ENCODE measurements around the gene DDR1. TPM values are rescaled to one million over a fixed set of nuclear protein-coding genes. Genes with fewer than 3 reads are reported as not detected.

The DDR1 gene
- total RNA-seq, 1 experiment from 2014 or later = 230 TPM

DNA sequence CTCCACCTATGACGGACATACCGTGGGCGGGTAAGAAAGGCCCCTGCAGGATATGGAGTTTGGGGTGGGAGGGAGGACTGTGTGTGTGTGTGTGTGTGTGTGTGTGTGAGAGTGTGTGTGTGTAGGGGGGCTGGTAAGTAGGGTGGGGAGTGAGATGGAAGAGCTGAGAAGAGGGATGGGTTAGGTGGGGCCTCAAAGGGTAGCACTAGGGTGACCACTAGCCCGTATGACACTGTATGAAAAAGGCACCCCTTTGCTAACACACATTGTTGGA, 7.1 kb downstream of the DDR1 start:
- TF ChIP-seq CBFB (CRISPR knock-in tag; IDR thresholded peaks at IDR 0.05; ENCODE audit: low read depth) (no peak), ZNF396 (CRISPR knock-in tag; IDR thresholded peaks at IDR 0.05; ENCODE audit: borderline replicate concordance) (no peak), CREM (CRISPR knock-in tag; IDR thresholded peaks at IDR 0.05) (no peak), RELA (CRISPR knock-in tag; IDR thresholded peaks at IDR 0.05; ENCODE audit: borderline replicate concordance) (no peak), ZNF263 (CRISPR knock-in tag; IDR thresholded peaks at IDR 0.05; ENCODE audit: low read depth) (no peak), OVOL2 (CRISPR knock-in tag; IDR thresholded peaks at IDR 0.05; ENCODE audit: borderline replicate concordance) (no peak), SOX15 (CRISPR knock-in tag; IDR thresholded peaks at IDR 0.05) (no peak), ZNF317 (CRISPR knock-in tag; IDR thresholded peaks at IDR 0.05; ENCODE audit: borderline replicate concordance, low read depth) (no peak), TEAD1 (CRISPR knock-in tag; IDR thresholded peaks at IDR 0.05) (no peak), GTF2I (CRISPR knock-in tag; conservative IDR thresholded peaks at IDR 0.05) (no peak)
- TF ChIP-seq, protein P1, sequence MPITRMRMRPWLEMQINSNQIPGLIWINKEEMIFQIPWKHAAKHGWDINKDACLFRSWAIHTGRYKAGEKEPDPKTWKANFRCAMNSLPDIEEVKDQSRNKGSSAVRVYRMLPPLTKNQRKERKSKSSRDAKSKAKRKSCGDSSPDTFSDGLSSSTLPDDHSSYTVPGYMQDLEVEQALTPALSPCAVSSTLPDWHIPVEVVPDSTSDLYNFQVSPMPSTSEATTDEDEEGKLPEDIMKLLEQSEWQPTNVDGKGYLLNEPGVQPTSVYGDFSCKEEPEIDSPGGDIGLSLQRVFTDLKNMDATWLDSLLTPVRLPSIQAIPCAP (CRISPR knock-in tag; IDR thresholded peaks at IDR 0.05) = no peak
- TF ChIP-seq, protein P2, sequence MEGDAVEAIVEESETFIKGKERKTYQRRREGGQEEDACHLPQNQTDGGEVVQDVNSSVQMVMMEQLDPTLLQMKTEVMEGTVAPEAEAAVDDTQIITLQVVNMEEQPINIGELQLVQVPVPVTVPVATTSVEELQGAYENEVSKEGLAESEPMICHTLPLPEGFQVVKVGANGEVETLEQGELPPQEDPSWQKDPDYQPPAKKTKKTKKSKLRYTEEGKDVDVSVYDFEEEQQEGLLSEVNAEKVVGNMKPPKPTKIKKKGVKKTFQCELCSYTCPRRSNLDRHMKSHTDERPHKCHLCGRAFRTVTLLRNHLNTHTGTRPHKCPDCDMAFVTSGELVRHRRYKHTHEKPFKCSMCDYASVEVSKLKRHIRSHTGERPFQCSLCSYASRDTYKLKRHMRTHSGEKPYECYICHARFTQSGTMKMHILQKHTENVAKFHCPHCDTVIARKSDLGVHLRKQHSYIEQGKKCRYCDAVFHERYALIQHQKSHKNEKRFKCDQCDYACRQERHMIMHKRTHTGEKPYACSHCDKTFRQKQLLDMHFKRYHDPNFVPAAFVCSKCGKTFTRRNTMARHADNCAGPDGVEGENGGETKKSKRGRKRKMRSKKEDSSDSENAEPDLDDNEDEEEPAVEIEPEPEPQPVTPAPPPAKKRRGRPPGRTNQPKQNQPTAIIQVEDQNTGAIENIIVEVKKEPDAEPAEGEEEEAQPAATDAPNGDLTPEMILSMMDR (IDR thresholded peaks at IDR 0.05) = no peak
- TF ChIP-seq, protein P3, sequence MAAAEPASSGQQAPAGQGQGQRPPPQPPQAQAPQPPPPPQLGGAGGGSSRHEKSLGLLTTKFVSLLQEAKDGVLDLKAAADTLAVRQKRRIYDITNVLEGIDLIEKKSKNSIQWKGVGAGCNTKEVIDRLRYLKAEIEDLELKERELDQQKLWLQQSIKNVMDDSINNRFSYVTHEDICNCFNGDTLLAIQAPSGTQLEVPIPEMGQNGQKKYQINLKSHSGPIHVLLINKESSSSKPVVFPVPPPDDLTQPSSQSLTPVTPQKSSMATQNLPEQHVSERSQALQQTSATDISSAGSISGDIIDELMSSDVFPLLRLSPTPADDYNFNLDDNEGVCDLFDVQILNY (CRISPR knock-in tag; IDR thresholded peaks at IDR 0.05) = no peak
- TF ChIP-seq, protein P4, sequence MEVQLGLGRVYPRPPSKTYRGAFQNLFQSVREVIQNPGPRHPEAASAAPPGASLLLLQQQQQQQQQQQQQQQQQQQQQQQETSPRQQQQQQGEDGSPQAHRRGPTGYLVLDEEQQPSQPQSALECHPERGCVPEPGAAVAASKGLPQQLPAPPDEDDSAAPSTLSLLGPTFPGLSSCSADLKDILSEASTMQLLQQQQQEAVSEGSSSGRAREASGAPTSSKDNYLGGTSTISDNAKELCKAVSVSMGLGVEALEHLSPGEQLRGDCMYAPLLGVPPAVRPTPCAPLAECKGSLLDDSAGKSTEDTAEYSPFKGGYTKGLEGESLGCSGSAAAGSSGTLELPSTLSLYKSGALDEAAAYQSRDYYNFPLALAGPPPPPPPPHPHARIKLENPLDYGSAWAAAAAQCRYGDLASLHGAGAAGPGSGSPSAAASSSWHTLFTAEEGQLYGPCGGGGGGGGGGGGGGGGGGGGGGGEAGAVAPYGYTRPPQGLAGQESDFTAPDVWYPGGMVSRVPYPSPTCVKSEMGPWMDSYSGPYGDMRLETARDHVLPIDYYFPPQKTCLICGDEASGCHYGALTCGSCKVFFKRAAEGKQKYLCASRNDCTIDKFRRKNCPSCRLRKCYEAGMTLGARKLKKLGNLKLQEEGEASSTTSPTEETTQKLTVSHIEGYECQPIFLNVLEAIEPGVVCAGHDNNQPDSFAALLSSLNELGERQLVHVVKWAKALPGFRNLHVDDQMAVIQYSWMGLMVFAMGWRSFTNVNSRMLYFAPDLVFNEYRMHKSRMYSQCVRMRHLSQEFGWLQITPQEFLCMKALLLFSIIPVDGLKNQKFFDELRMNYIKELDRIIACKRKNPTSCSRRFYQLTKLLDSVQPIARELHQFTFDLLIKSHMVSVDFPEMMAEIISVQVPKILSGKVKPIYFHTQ (CRISPR knock-in tag; IDR thresholded peaks at IDR 0.05) = no peak
- TF ChIP-seq, protein P5, sequence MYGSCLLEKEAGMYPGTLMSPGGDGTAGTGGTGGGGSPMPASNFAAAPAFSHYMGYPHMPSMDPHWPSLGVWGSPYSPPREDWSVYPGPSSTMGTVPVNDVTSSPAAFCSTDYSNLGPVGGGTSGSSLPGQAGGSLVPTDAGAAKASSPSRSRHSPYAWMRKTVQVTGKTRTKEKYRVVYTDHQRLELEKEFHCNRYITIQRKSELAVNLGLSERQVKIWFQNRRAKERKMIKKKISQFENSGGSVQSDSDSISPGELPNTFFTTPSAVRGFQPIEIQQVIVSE (CRISPR knock-in tag; IDR thresholded peaks at IDR 0.05; ENCODE audit: borderline replicate concordance) = no peak
- no peaks in the 10 kb centered on the region for H3K27me3 Mint-ChIP-seq (ENCODE audit: low read depth)
- ChIA-PET POLR2A (interaction anchor here (1.5 kb wide), 1 partner anchor 23 kb away, joined by 4 read pairs; the partner anchor contains the start of gene VARS2), CTCF (interaction anchor here (0.5 to 3.1 kb wide), 2 partner anchors 9 to 11 kb away, joined by 3 to 11 read pairs; no protein-coding TSS in a partner anchor)
- no peak overlapping the region for H3K27ac Mint-ChIP-seq
- peaks cover 57% of the 10 kb centered on the region for H3K36me3 Mint-ChIP-seq
- ATAC-seq (no peak), DNase-seq (ENCODE audit: low spot score) (no peak)
- H3K4me3 Mint-ChIP-seq = no peak overlapping the region
- no peaks in the 10 kb centered on the region for H3K9me3 Mint-ChIP-seq
- peaks cover 32% of the 10 kb centered on the region for H3K4me1 Mint-ChIP-seq

DNA sequence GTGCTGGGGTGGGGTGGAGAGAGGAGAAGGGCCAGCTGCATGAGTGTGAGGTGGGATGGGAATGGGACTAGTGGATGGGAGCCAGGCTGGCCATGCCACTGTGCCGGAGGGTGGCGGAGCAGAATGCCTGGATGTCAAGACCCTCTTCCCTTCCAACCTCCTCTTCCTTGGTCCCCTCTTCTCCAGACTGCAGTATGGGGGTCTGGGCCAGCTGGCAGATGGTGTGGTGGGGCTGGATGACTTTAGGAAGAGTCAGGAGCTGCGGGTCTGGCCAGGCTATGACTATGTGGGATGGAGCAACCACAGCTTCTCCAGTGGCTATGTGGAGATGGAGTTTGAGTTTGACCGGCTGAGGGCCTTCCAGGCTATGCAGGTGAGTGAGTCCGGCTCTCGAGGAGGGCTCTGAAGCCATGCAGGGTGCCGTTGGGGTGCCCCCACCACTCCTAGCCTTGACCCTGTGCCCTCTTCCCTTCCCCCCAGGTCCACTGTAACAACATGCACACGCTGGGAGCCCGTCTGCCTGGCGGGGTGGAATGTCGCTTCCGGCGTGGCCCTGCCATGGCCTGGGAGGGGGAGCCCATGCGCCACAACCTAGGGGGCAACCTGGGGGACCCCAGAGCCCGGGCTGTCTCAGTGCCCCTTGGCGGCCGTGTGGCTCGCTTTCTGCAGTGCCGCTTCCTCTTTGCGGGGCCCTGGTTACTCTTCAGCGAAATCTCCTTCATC, 7.7 kb downstream of the DDR1 start:
- H3K27me3 Mint-ChIP-seq (ENCODE audit: low read depth) = no peaks in the 10 kb centered on the region
- TF ChIP-seq CREB1 (CRISPR knock-in tag; IDR thresholded peaks at IDR 0.05) (no peak), EMX1 (CRISPR knock-in tag; IDR thresholded peaks at IDR 0.05) (no peak), CBFB (CRISPR knock-in tag; IDR thresholded peaks at IDR 0.05; ENCODE audit: low read depth) (no peak), SMAD3 (CRISPR knock-in tag; IDR thresholded peaks at IDR 0.05; ENCODE audit: borderline replicate concordance) (no peak), ELF4 (CRISPR knock-in tag; IDR thresholded peaks at IDR 0.05; ENCODE audit: low read depth) (no peak), RORB (CRISPR knock-in tag; IDR thresholded peaks at IDR 0.05) (no peak), ZBTB21 (CRISPR knock-in tag; IDR thresholded peaks at IDR 0.05; ENCODE audit: borderline replicate concordance) (no peak), TEAD1 (CRISPR knock-in tag; IDR thresholded peaks at IDR 0.05) (no peak), NFATC4 (CRISPR knock-in tag; IDR thresholded peaks at IDR 0.05) (no peak)
- TF ChIP-seq, protein P6, sequence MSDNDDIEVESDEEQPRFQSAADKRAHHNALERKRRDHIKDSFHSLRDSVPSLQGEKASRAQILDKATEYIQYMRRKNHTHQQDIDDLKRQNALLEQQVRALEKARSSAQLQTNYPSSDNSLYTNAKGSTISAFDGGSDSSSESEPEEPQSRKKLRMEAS (CRISPR knock-in tag; IDR thresholded peaks at IDR 0.05) = no peak
- TF ChIP-seq, protein P3 (CRISPR knock-in tag; IDR thresholded peaks at IDR 0.05) = no peak
- TF ChIP-seq, protein P7, sequence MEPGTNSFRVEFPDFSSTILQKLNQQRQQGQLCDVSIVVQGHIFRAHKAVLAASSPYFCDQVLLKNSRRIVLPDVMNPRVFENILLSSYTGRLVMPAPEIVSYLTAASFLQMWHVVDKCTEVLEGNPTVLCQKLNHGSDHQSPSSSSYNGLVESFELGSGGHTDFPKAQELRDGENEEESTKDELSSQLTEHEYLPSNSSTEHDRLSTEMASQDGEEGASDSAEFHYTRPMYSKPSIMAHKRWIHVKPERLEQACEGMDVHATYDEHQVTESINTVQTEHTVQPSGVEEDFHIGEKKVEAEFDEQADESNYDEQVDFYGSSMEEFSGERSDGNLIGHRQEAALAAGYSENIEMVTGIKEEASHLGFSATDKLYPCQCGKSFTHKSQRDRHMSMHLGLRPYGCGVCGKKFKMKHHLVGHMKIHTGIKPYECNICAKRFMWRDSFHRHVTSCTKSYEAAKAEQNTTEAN (CRISPR knock-in tag; IDR thresholded peaks at IDR 0.05) = no peak
- POLR2A ChIA-PET = no interaction called here
- H3K27ac Mint-ChIP-seq = peak overlapping the region; percentile 54; the same call in 1 of the 2 replicates
- H3K4me1 Mint-ChIP-seq = peaks cover 26% of the 10 kb centered on the region
- DNase-seq (ENCODE audit: low spot score) = no peak
- H3K36me3 Mint-ChIP-seq = peaks cover 62% of the 10 kb centered on the region
- no peaks in the 10 kb centered on the region for H3K9me3 Mint-ChIP-seq
- no peak for ATAC-seq
- no peak overlapping the region for H3K4me3 Mint-ChIP-seq
- CTCF ChIA-PET = interaction anchor here (0.5 to 3.1 kb wide), 5 partner anchors 9 to 195 kb away, joined by 3 to 11 read pairs (median 3); no protein-coding TSS in a partner anchor
